Gastroesophageal sphincter (tissue), 3 donors: ENCODE data around the gene TNK1.

ENCODE experiments used
- CTCF ChIP-seq, 4 experiments: fragments of 200-600 bp in 2 of 4; fragments of 450-650 bp in 2 of 4; sonication (generic) in 1 of 4; IDR thresholded peaks; one replicate each; pipeline ENCODE4 v1.5.1; 2017 to 2019; ENCODE audit warnings: antibody characterized with exemption in 4 of 4, mild to moderate bottlenecking in 2 of 4, moderate library complexity in 2 of 4
- POLR2A ChIP-seq, 2 donors: fragments of 450-650 bp; IDR thresholded peaks; one replicate each; pipeline ENCODE4 v1.6.1; 2017; ENCODE audit warnings: antibody characterized with exemption in 2 of 2, mild to moderate bottlenecking in 2 of 2, moderate library complexity in 1 of 2

GRCh38 chr17:7392696-7393612 lies 12.1 kb downstream of the TNK1 start:
- TF ChIP-seq CTCF (IDR thresholded peaks at IDR 0.05) (no peak), POLR2A (IDR thresholded peaks at IDR 0.05) (no peak)
